Smooth muscle cell (in vitro differentiated cells): Measurements from ENCODE around the gene GJD3. TPM values are rescaled to one million over a fixed set of nuclear protein-coding genes. Genes with fewer than 3 reads are reported as not detected.
"Not testable (repeated sequence)": the region's sequence is repeated elsewhere in the genome, so short reads cannot be mapped to it uniquely, and the experiment has no call there.

Source experiments
- DNase-seq: peaks from one replicate; lab custom pipeline; 2025; ENCODE audit not compliant: unreplicated experiment; lab: John Stamatoyannopoulos, UW
- H2AFZ ChIP-seq: fragments of 200-600 bp; sonication (generic); 2 replicates; pipeline ENCODE4 v1.6.0; 2016; ENCODE audit warnings: antibody characterized with exemption, low read depth, mild to moderate bottlenecking
- H3F3A ChIP-seq: fragments of 200-600 bp; sonication (generic); 2 replicates; pipeline ENCODE4 v1.6.0; 2017; ENCODE audit warnings: antibody characterized with exemption, low read depth
- H3K27ac ChIP-seq: fragments of 200-600 bp; sonication (generic); 2 replicates; pipeline ENCODE4 v1.5.1; 2016; ENCODE audit warnings: low read depth, mild to moderate bottlenecking
- H3K27me3 ChIP-seq: fragments of 200-600 bp; sonication (generic); 2 replicates; pipeline ENCODE4 v1.6.1; 2016; ENCODE audit warnings: low read depth, mild to moderate bottlenecking
- H3K36me3 ChIP-seq: fragments of 200-600 bp; sonication (generic); 2 replicates; pipeline ENCODE4 v1.5.1; 2016; ENCODE audit warnings: low read depth
- H3K4me1 ChIP-seq: fragments of 200-600 bp; sonication (generic); 2 replicates; pipeline ENCODE4 v1.5.1; 2016; ENCODE audit warnings: low read depth
- H3K4me2 ChIP-seq: fragments of 200-600 bp; sonication (generic); 2 replicates; pipeline ENCODE4 v1.6.0; 2016; ENCODE audit warnings: mild to moderate bottlenecking
- H3K4me3 ChIP-seq: fragments of 200-600 bp; sonication (generic); 2 replicates; pipeline ENCODE4 v1.5.1; 2016; ENCODE audit warnings: mild to moderate bottlenecking
- H3K79me2 ChIP-seq: fragments of 200-600 bp; sonication (generic); 2 replicates; pipeline ENCODE4 v1.6.0; 2016; ENCODE audit warnings: low read depth, mild to moderate bottlenecking
- H3K9ac ChIP-seq: fragments of 200-600 bp; sonication (generic); 2 replicates; pipeline ENCODE4 v1.6.0; 2016; ENCODE audit warnings: low read depth
- H3K9me3 ChIP-seq: fragments of 200-600 bp; sonication (generic); replicated peaks from 2 replicates; pipeline ENCODE4 v1.5.1; 2016; ENCODE audit warnings: low read depth
- H4K20me1 ChIP-seq: fragments of 200-600 bp; sonication (generic); 2 replicates; pipeline ENCODE4 v1.6.0; 2016; ENCODE audit warnings: low read depth
- CTCF ChIP-seq: fragments of 200-600 bp; sonication (generic); IDR thresholded peaks from 2 replicates; pipeline ENCODE4 v1.5.1; 2017; ENCODE audit warnings: borderline replicate concordance, mild to moderate bottlenecking, antibody characterized with exemption; ENCODE audit not compliant: insufficient read depth, poor library complexity, severe bottlenecking
- WGBS: methylation state at CpG from one replicate; pipeline ENCODE4 v1.1.7; 2016; ENCODE audit warnings: low lambda C conversion rate; 5-methylcytosine and 5-hydroxymethylcytosine counted together
- polyA plus RNA-seq: library from polyadenylated mRNA; unstranded; fragments of >200 nt; fragmentation: Nextera tagmentation; extraction: Ambion mirVana; gene quantifications from 2 replicates; pipeline ENCODE4 v1.2.1, GENCODE V29; 2016
- total RNA-seq: library from RNA; depleted of rRNA; stranded (reverse); fragments of >200 nt; gene quantifications from 2 replicates; pipeline ENCODE4 v1.2.3, GENCODE V29; 2014

GJD3 gene
- not detected in 2 replicates for total RNA-seq
- polyA plus RNA-seq: 0.27 and 0.30 TPM in 2 replicates

GRCh38 chr17:40364121-40364861 lies at the start of gene GJD3:
TSS of gene GJD3 (minus strand) at chr17:40364737. CDS start at chr17:40363815, 922 bp downstream.
- H3F3A ChIP-seq: no peaks in the 10 kb centered on the region
- H3K9ac ChIP-seq: no peak within 1 kb of the TSS
- H3K4me1 ChIP-seq: peaks cover 4% of the 10 kb centered on the region
- H3K79me2 ChIP-seq: no peaks in the 10 kb centered on the region
- H3K27ac ChIP-seq: no peak within 1 kb of the TSS
- no peaks in the 10 kb centered on the region for H4K20me1 ChIP-seq
- H3K4me3 ChIP-seq: peak within 1 kb of the TSS; percentile 56
- DNase-seq: no peak
- H3K27me3 ChIP-seq: peaks cover 15% of the 10 kb centered on the region
- no peaks in the 10 kb centered on the region for H3K36me3 ChIP-seq
- peak within 1 kb of the TSS; percentile 50 for H2AFZ ChIP-seq
- H3K4me2 ChIP-seq: peak within 1 kb of the TSS; percentile 94
- TF ChIP-seq CTCF: no peak
- no peaks in the 10 kb centered on the region for H3K9me3 ChIP-seq
- WGBS: 53% methylated on average over 22 of the region's 22 CpGs

GRCh38 chr17:40414312-40414711 lies 49.8 kb upstream of the GJD3 start:
- not testable (repeated sequence) for H4K20me1 ChIP-seq, H3K36me3 ChIP-seq, H2AFZ ChIP-seq, H3K9me3 ChIP-seq, H3K4me3 ChIP-seq, H3K9ac ChIP-seq, H3K27ac ChIP-seq, H3F3A ChIP-seq, H3K4me2 ChIP-seq, H3K27me3 ChIP-seq, DNase-seq
- H3K4me1 ChIP-seq: peaks cover 10% of the 10 kb centered on the region
- peaks cover 23% of the 10 kb centered on the region for H3K79me2 ChIP-seq
- 83% methylated on average over 4 of the region's 4 CpGs for WGBS

- Histone ChIP-seq H4K20me1 (no peaks in the 10 kb centered on the region), H3K27ac (no peak overlapping the region), H3K79me2 (peaks cover 23% of the 10 kb centered on the region), H3F3A (no peaks in the 10 kb centered on the region), H2AFZ (no peak overlapping the region), H3K4me3 (no peak overlapping the region), H3K36me3 (no peaks in the 10 kb centered on the region), H3K9me3 (no peaks in the 10 kb centered on the region), H3K27me3 (no peaks in the 10 kb centered on the region), H3K9ac (no peak overlapping the region), H3K4me1 (peaks cover 10% of the 10 kb centered on the region), H3K4me2 (no peak overlapping the region)
- DNase-seq: no peak
- no peak for TF ChIP-seq CTCF
These were observed 48.3 kb upstream of the GJD3 start for GRCh38 chr17:40412880-40413279.

GRCh38 chr17:40411821-40412220 lies 47.3 kb upstream of the GJD3 start:
- no peak for DNase-seq
- TF ChIP-seq CTCF: no peak
- no peak overlapping the region for H3K4me2 ChIP-seq
- no peaks in the 10 kb centered on the region for H3K36me3 ChIP-seq
- no peaks in the 10 kb centered on the region for H3K27me3 ChIP-seq
- no peak overlapping the region for H3K4me3 ChIP-seq
- no peaks in the 10 kb centered on the region for H3K9me3 ChIP-seq
- H2AFZ ChIP-seq: no peak overlapping the region
- no peak overlapping the region for H3K9ac ChIP-seq
- H4K20me1 ChIP-seq: no peaks in the 10 kb centered on the region
- whole genome bisulfite sequencing: 95% methylated on average over 4 of the region's 4 CpGs
- peaks cover 17% of the 10 kb centered on the region for H3K79me2 ChIP-seq
- peaks cover 10% of the 10 kb centered on the region for H3K4me1 ChIP-seq
- no peak overlapping the region for H3K27ac ChIP-seq
- H3F3A ChIP-seq: no peaks in the 10 kb centered on the region
